GM23338 (cell line): ENCODE results near the gene PRKCH.

Experiments
- POLR2AphosphoS5 ChIP-seq: IDR thresholded peaks from 2 replicates; pipeline ENCODE4 v1.6.1; 2016; ENCODE audit warnings: antibody characterized with exemption, low read depth
- TF ChIP-seq, protein P1 (sequence below): IDR thresholded peaks from one replicate; pipeline ENCODE4 v1.6.1; 2018; ENCODE audit warnings: antibody characterized with exemption; ENCODE audit not compliant: unreplicated experiment
- TF ChIP-seq, protein P2 (sequence below), 2 experiments: fragments of 200-600 bp in 1 of 2; sonication (generic) in 1 of 2; conservative IDR thresholded peaks; 2 replicates each; pipeline versions ENCODE4 v1.5.1 to v1.6.1; 2016 to 2017; ENCODE audit warnings: antibody characterized with exemption in 2 of 2, low read depth in 2 of 2, mild to moderate bottlenecking in 2 of 2, moderate library complexity in 1 of 2

DNA sequence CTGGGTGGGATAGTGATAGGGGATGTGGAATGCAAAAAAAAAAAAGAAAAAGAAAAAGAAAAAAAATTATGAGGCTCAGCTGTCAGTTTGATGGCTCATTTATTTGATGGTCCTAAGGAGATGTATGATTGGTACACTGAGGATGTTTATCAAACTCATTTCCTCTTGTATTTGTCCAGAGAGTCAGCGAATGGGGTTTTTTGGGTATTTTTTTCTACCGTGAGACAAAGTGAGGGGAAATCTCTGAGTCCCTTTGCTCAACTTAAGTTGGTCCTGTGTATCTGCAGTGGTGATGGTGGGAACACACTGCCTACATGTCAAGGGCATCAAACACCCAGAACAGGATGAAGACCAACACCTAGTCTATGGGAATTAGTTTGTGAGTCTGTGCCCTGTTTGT lies 197.0 kb downstream of the PRKCH start:
- TF ChIP-seq POLR2AphosphoS5: no peak
- TF ChIP-seq, protein P1, sequence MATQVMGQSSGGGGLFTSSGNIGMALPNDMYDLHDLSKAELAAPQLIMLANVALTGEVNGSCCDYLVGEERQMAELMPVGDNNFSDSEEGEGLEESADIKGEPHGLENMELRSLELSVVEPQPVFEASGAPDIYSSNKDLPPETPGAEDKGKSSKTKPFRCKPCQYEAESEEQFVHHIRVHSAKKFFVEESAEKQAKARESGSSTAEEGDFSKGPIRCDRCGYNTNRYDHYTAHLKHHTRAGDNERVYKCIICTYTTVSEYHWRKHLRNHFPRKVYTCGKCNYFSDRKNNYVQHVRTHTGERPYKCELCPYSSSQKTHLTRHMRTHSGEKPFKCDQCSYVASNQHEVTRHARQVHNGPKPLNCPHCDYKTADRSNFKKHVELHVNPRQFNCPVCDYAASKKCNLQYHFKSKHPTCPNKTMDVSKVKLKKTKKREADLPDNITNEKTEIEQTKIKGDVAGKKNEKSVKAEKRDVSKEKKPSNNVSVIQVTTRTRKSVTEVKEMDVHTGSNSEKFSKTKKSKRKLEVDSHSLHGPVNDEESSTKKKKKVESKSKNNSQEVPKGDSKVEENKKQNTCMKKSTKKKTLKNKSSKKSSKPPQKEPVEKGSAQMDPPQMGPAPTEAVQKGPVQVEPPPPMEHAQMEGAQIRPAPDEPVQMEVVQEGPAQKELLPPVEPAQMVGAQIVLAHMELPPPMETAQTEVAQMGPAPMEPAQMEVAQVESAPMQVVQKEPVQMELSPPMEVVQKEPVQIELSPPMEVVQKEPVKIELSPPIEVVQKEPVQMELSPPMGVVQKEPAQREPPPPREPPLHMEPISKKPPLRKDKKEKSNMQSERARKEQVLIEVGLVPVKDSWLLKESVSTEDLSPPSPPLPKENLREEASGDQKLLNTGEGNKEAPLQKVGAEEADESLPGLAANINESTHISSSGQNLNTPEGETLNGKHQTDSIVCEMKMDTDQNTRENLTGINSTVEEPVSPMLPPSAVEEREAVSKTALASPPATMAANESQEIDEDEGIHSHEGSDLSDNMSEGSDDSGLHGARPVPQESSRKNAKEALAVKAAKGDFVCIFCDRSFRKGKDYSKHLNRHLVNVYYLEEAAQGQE: no peak
- TF ChIP-seq, protein P2, sequence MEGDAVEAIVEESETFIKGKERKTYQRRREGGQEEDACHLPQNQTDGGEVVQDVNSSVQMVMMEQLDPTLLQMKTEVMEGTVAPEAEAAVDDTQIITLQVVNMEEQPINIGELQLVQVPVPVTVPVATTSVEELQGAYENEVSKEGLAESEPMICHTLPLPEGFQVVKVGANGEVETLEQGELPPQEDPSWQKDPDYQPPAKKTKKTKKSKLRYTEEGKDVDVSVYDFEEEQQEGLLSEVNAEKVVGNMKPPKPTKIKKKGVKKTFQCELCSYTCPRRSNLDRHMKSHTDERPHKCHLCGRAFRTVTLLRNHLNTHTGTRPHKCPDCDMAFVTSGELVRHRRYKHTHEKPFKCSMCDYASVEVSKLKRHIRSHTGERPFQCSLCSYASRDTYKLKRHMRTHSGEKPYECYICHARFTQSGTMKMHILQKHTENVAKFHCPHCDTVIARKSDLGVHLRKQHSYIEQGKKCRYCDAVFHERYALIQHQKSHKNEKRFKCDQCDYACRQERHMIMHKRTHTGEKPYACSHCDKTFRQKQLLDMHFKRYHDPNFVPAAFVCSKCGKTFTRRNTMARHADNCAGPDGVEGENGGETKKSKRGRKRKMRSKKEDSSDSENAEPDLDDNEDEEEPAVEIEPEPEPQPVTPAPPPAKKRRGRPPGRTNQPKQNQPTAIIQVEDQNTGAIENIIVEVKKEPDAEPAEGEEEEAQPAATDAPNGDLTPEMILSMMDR (conservative IDR thresholded peaks at IDR 0.05; ENCODE audit: low read depth in 2 of 2): no peak
